Prostate gland (tissue), 2 donors: ENCODE results near the gene OSBPL3.

ENCODE experiments used
- POLR2AphosphoS5 ChIP-seq: sonication (generic); formaldehyde crosslinking; IDR thresholded peaks from one replicate; pipeline ENCODE4 v1.6.1; 2017; ENCODE audit warnings: antibody characterized with exemption
- TF ChIP-seq, protein P1 (sequence below), 4 experiments: fragments of 200-600 bp in 2 of 4; fragments of 450-650 bp in 2 of 4; sonication (generic) in 2 of 4; IDR thresholded peaks; 1 replicate in 3 of 4; 2 replicates in 1 of 4; pipeline ENCODE4 v1.5.1; 2016 to 2019; ENCODE audit warnings: antibody characterized with exemption in 4 of 4, mild to moderate bottlenecking in 2 of 4, moderate library complexity in 2 of 4

DNA sequence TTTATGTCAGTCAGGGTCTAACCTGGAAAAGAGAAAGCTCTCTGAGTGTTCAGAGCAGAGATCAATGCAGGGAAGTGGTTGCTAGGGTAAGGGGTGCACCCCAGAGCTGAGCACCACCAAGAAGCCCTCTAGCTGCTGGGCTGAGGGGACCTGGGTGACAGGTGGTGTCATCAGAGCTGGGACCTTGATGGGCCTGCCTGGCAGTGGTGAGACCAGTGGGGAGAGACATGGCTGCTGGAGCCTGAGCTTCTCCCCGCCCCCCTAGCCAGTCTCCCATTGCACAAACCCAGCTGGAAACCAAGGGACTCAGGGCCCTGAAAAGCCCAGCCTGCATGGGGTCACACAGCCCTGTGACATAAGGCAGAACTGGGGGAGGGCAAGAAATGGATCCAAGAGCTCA lies 49.1 kb upstream of the OSBPL3 start:
- TF ChIP-seq POLR2AphosphoS5, result no peak
- TF ChIP-seq, protein P1, sequence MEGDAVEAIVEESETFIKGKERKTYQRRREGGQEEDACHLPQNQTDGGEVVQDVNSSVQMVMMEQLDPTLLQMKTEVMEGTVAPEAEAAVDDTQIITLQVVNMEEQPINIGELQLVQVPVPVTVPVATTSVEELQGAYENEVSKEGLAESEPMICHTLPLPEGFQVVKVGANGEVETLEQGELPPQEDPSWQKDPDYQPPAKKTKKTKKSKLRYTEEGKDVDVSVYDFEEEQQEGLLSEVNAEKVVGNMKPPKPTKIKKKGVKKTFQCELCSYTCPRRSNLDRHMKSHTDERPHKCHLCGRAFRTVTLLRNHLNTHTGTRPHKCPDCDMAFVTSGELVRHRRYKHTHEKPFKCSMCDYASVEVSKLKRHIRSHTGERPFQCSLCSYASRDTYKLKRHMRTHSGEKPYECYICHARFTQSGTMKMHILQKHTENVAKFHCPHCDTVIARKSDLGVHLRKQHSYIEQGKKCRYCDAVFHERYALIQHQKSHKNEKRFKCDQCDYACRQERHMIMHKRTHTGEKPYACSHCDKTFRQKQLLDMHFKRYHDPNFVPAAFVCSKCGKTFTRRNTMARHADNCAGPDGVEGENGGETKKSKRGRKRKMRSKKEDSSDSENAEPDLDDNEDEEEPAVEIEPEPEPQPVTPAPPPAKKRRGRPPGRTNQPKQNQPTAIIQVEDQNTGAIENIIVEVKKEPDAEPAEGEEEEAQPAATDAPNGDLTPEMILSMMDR (IDR thresholded peaks at IDR 0.05), result no peak
